NCI-H2196 treated with DMSO at 0.1 percent for 48 hours (cell line): Measurements from ENCODE around the gene EPHA1.

ENCODE experiments used
- DNase-seq: peaks from one replicate; lab custom pipeline; 2025; ENCODE audit not compliant: unreplicated experiment; lab: John Stamatoyannopoulos, UW

Gene EPHA1

GRCh38 chr7:143390104-143390772, 18.4 kb downstream of the EPHA1 start:
- no peak for DNase-seq

GRCh38 chr7:143389316-143390103, 19.1 kb downstream of the EPHA1 start:
- DNase-seq, result no peak

- DNase-seq, result no peak
Measured at GRCh38 chr7:143388491-143389101, 20.1 kb downstream of the EPHA1 start.

DNA sequence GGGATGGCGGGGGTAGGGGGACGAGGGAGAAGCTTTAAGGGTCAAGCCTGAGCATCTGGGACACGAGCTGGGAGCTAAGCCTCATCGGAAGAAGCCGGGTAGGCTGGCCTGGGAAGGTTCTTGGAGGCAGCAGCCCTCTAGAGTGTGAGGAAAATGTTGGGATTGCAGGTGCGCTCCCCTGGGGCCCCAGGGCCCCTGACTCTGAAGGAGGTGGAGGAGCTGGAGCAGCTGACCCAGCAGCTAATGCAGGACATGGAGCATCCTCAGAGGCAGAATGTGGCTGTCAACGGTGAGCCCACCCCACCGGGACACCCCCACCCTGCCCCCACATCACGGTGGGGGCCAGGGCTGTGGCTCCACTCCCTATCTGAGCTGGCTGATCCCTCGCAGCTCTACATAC, 20.6 kb downstream of the EPHA1 start:
- no peak for DNase-seq

DNA sequence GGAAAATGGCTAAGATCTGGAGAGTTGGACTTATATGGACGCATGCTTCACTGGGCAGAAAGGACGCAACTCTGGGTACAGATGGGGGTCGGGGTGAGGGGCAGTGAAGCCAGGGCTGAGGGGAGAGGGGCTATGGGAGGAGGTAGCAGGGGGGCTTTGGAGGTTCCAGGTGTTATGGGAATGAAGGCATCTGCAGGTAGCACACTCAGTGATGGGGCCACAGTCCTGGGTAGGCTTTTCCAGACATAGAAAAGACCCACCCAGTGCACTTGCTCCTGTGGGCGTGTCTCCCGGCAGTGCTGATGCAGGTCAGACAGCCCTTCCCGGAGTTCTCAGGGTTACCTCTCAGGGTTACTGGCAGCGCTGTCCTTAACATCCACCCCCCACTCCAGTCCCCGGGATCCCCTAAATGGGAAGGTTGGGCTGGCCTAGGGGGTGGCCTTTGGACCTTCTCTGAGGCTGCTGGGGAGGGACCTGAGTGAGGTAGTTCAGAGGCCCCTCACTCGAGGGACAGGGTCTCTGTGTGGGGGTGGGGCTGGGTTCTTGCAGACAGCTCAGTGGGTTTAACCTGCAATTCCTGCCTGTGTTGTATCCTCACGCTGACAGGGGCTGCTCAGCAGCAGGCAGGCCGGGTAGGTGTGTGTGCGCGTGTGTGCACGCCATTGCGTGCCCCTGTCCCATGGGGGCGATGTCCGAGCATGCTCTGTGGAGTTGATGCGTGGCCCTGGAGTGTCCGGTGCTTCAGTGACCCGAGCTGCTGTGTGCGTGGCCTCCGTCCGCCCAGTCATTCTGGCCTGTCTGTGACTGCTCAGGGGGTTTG, 21.3 kb downstream of the EPHA1 start:
- no peak for DNase-seq

GRCh38 chr7:143385891-143386781, 22.5 kb downstream of the EPHA1 start:
- DNase-seq, result no peak

GRCh38 chr7:143384661-143385631, 23.7 kb downstream of the EPHA1 start:
- no peak for DNase-seq

DNA sequence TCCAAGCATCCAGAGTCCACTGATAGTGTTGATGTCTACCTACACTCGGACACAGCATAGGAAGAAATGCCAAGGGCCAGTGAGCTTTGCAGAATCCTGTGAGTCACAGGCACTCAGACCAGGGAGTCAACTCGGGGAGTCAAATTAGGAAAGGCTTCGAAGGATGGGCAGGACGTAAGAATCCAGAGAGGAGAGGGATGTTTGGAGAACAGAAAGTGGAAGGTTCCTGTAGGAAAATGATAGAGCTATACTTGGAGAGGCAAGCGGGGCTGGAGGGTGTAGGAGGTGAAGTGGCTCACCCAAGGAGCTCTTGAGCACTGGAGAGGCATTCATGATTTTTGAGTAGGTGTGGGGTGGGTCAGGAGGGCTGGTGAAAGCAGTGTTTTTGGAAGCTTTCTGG, 24.5 kb downstream of the EPHA1 start:
- no peak for DNase-seq

- DNase-seq, result no peak
Measured at GRCh38 chr7:143383642-143383957, 25.1 kb downstream of the EPHA1 start.

GRCh38 chr7:143382791-143383641, 25.6 kb downstream of the EPHA1 start:
- no peak for DNase-seq

DNA sequence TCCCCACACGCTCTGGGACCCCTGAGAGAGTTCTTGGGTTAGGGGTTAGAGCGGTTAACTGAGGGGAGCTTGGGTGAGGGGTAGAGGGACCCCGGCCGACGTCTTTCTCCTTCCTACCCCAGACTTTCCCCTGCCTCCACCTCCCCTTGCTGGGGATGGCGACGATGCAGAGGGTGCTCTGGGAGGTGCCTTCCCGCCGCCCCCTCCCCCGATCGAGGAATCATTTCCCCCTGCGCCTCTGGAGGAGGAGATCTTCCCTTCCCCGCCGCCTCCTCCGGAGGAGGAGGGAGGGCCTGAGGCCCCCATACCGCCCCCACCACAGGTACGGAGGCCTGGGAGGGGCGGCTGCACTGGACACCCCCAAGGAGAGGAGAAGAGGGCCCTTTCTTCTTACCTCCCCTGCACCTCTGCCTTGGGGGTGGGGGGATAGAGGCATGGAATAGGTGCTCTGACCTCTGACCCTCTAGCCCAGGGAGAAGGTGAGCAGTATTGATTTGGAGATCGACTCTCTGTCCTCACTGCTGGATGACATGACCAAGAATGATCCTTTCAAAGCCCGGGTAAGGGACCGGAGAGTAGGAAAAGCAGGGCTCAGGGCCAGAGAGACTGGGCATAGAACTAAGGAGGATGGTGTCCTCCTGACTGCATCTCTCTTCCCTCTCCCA, 26.4 kb downstream of the EPHA1 start:
- no peak for DNase-seq

DNA sequence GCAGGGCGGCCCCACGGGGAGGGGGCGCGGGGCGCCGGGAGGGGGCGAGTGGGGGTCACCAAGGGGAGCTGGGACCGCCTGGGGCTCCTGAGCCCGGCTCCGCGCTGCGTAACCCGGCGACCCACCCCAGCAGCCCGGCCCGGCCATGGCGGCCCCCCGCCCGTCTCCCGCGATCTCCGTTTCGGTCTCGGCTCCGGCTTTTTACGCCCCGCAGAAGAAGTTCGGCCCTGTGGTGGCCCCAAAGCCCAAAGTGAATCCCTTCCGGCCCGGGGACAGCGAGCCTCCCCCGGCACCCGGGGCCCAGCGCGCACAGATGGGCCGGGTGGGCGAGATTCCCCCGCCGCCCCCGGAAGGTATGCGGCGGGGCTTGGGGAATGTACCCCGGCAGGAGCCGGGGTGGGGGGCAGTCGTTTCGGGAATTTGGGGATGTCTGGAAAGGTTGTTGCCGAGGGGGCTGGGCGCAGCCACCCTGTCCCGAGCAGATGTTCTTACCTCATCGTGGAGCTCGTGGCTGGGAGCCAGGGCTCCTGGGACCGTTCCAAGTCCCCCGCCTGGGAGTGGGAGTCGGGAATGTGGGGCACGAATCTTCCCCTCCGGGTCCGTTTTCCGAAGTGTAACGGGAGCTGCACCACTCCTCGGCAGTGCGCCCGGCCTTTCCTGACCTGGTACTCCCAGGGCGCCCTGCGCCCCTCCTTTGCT, 27.1 kb downstream of the EPHA1 start:
- no peak for DNase-seq

DNA sequence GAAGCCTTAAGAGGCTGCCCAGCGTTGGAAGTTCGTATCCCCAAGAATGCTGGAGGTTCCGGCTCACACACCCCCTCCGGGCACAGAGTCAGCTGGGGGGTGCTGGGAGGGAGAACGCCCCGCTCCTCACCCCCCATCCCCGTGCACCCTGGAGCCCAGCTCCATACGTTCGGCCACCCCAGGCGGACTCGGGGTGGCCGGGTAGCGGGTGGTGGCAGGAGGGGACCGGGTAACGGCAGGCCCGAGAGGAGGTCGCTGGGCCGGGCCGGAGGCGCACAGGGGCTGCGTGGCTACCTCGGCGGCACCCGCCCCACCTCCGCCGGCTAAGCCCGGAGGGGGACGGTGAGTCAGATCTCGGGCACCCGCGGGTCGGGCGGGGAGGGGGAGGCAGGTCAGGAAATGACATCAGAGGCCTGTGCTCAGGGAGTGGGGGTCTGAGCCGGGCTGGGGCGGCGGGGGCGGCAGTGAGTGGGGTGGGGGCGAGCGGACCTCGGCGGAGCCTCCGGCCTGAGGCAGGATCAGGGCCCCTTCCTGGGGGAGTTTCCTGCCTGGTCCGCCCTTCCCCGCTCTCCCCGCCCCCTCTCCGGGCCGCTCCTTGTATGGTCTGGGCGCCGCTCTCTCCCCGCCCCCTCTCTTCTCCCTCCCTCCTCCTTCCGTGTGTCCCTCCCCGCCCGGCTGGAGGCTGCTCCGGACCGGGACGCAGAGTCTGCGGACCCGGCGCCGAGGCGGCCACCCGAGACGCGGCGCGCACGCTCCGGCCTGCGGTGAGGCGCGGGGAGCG, 27.8 kb downstream of the EPHA1 start, which contains the start of gene ZYX:
ZYX (plus strand) TSS at position 700 of the 781 bp plus-strand sequence. CDS start 227 bp downstream, outside the sequence.
- peak; percentile 74 for DNase-seq

DNA sequence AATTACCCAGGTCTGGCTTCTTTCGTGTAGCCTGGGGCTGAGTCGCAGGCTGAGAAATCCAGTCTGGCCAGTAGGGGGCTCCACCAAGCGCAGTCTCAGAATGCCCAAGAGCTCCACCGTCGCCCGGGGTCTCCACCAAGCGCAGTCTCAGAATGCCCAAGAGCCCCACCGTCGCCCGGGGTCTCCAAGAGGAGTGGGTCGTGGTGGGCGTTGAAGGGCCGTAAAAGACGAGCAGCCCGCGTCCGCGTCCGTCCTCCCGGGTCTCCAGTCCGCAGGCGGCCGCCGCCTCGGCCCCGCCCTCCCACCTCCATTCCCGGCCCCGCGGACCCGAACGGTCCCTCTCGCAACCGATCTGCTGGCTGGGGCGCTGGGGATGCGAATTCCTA, 28.4 kb downstream of the EPHA1 start:
- peak; percentile 37 for DNase-seq

DNA sequence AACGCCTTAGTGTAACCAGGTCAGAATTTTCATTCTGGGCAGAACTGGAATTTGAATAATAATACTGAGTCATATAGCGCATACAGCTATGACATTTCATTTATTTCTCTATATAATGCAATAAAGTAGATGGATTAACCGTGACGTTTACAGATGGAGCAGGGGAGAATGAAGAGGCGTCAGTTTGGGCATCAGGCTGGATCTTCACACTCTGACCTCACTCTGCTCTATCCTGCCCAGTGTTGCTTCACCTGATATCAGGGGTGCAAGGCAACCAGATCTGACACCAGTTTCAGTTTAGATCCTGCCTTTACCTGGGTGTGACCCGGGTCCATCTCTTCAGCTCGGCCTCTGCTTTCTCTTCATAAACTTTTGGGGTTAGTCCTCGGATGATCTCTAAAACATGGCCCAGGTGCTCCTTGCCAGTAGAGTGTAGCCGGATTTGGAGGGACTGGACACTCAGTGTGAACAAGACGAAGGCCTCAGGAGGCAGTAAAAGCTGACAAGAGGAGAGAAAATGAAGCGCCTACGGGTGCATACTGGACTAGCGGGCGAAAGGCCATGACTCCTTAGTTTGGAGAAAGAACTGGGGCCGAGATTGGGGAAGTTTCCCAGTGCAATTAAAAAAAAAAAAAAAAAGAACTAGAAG, 28.9 kb downstream of the EPHA1 start:
- DNase-seq, result no peak

GRCh38 chr7:143376396-143376795, 32.3 kb downstream of the EPHA1 start:
- DNase-seq, result no peak
